IPS-NIHi7 (cell line): Measurements from ENCODE around the gene NUAK2.

ENCODE experiments used
- DNase-seq: peaks from one replicate; pipeline ENCODE4 v3.0.0; 2012; ENCODE audit warnings: mixed read lengths; ENCODE audit errors: extremely low spot score

Gene NUAK2

DNA sequence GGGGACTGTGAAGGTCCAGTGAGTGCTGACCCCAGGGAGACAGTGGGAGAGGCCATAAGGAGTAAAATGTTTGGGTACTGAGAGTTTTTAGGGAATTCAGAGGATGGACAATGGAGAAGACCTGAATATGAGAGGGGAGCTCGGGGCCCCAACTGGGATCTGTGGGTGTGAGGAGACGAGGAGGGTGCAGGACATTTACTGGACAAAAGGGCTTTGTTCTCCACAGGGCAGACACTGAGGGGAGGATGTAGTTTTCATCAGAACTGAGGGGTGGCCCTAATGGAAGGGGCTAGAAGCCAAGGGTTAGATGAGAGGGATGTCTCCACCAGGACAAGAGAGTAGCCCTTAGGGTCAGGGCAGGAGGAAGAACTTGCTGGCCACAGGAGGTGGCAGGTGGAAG, 63.8 kb downstream of the NUAK2 start:
- DNase-seq: no peak

DNA sequence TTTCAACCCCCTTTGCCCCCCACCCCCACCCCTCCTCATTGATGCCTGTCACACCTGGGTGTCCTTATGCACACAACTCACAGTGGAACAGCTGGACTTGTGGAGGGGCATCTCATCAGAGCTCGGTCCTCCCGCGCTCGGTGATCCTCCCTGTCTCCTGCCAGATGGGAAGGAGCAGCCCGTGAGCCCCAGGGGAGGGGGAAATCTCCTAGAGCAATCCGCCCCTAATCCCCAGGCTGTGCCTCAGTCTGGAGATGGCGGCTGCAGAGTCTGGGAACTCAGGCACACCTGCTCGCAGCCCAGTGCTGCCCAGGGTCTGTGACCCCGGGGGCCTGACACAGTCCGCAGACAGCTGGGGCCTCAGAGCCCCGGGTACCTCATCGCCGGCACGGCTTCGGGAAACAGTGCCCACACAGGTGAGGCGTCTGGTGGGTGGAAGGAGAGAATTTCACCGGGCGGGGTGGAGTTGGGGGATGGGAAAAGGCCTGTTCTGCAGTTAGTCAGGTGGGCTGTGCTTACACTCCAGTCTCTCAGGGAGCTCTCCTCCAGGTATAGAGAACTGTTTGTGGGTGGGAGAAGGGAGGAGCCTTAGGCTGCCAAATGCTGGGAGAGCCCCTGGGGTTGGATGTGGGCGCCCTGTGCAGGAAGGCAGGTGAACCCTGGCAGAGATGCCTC, 64.5 kb downstream of the NUAK2 start:
- no peak for DNase-seq

GRCh38 chr1:205255941-205256780, 65.4 kb downstream of the NUAK2 start:
- DNase-seq: peak; percentile 89
